Activated CD4-positive, CD25-positive, alpha-beta regulatory T cell treated with anti-CD3 and anti-CD28 coated beads, Interleukin-2, amount 50 U/mL, for 16 hours (primary cell): Measurements from ENCODE around the gene NARS2.

Experiments used
- DNase-seq: peaks from one replicate; pipeline ENCODE4 v3.0.0-alpha.2; 2020; ENCODE audit warnings: low read depth, low spot score

NARS2 gene

DNA sequence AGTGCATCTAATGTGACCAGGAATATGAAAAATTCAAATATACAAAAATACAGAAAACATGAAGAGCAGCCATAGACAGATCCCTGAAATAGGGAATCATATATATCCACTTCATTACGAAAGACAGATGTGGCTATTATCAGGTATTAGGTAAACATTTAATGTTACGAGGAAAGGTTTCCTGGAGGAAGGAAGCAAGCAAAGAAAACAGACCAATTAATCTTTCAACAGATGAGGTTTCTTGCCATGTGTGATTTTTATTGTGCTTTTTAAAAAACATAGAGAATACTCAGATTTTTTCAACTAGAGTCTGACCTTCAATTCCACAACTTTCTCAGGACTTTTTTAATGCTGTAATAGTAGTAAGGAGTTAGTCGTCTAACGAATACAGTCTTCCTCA, 132.7 kb downstream of the NARS2 start:
- no peak for DNase-seq

DNA sequence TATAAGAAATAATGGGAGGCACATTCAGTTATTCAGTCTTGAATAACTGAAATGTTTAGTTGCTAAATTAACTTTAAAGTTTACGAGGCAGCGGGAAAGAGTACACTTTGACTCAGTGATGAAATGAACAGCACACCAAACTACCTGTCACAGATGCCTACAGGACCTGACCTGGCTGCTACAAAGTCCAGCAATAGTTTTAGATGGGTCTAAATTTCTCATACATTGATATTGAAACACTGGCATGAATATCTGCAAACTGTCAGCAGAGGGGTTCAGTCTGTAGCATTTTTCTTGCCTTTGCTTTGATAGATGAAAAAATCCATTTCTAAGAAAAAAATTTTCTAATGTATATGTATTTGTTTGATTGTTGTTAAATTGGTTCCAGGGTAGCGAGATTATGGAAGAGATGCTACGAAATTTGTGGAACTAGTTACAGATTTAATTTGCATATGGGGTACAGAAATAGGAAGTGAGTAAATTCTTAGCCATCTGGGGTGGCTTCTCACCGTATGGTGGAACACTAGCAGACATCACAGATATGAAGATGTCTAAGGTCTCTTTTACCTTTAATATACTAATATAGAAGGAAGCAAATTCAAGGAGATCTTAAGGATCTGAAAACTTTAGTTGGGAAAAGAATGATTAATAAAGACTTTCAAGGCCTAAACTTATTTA, 136.2 kb downstream of the NARS2 start:
- DNase-seq, result no peak

DNA sequence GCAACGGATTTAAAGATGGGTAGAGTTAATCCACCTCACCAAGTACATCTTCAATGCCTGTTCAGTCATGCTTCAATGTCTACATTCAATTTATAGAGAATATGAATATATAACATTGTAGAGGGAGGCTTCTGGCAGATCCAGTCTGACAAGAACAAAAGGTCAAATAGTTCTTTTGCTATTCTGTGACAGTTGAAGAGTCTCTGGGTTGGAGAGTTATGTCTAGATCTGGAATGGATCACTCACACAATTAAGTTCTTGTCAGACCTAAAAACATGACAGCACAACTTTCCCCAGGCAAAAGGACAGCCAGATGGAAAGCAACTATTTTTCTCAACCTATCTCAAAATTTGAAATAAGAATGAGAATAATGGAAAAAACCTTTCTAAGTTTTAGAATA, 141.7 kb downstream of the NARS2 start:
- DNase-seq, result no peak

DNA sequence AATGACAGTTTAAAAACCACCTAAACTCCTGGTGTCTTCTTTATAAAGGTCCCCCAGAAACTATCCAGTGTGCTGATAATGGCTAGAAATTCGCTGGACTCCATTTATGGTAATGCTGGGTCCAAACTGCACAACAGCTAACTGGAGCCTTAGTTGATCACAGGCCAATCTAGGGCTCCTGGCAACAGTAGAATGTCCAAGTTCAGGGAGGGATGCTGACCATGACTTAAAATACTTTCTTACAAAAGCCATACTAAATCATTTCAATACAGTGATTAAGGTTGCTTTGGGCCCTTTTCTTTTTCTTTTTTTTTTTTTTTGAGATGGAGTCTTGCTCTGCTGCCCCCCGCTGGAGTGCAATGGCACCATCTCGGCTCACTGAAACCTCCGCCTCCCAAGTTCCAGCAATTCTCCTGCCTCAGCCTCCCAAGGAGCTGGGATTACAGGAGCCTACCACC, 142.6 kb downstream of the NARS2 start:
- no peak for DNase-seq

DNA sequence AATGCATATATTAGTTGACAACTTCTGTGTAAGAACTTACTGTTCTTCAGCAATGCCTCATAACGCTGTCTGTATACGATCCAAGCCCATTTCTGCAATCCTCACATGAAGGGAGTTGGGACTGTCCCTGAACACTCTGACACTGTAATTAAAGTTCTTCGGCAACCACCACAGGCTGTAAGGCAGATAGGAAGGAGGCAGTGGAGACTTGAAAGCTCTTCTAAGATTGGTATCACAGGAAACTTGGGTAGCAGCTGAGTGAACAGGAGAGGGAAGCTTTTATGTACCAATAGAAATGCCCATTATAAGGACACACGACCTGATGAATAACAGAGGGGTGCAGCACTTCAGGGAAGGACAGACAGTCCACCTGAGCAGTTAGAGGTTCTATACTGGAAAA, 145.0 kb downstream of the NARS2 start:
- DNase-seq, result no peak

DNA sequence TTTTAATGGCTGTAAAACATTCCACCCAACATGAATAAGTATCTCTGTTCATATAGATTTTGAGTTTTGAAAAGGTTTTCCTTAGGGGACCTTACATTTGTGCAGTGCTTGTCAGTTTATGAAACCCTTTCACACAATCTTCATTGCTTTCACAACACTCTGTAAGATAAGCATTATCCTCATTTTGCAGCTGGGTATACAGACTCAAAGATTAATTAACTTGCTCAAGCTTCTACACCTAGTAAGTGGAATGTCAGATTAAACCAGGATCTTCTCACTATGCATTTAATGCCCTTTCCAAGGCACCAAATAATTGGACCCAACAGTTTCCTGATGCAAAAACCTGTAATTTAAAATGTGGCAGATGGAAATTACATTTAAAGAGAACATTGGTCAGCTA, 145.5 kb downstream of the NARS2 start:
- DNase-seq, result no peak

DNA sequence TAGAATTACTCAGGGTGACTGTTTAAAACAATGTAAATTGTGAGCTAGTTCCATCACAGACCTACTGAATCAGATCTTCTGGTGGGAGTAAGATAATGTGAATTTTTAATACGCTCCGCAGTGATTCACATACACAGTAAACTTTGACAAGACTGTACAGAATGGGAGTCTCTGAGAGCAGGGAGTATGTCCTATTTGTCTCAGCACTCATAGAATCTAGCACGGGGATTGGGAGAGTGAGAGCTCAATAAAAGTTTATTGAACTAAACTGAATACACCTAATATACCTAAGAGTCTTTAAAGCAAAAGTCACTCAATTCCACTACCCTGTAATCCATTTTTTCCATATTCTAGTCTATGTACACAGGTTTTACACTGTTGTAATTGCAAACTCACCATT, 145.9 kb downstream of the NARS2 start:
- no peak for DNase-seq

DNA sequence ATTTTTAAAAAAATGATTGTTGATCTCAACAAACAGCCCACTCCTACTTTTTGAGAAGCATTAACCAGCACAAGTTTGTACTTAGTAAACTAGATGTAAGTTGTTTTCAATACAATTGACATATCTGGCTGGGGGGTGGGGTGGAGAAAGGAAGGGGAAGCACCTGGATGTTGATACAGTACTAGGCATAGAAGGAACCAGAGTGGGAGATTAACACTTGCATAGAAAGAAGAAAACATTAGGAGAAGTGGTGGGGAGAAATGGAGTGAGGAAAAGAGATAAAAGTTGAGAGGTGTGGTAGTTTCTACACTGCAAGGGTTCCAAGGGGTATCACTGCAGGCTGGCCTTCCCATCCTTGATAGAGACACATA, 146.4 kb downstream of the NARS2 start:
- DNase-seq, result no peak

DNA sequence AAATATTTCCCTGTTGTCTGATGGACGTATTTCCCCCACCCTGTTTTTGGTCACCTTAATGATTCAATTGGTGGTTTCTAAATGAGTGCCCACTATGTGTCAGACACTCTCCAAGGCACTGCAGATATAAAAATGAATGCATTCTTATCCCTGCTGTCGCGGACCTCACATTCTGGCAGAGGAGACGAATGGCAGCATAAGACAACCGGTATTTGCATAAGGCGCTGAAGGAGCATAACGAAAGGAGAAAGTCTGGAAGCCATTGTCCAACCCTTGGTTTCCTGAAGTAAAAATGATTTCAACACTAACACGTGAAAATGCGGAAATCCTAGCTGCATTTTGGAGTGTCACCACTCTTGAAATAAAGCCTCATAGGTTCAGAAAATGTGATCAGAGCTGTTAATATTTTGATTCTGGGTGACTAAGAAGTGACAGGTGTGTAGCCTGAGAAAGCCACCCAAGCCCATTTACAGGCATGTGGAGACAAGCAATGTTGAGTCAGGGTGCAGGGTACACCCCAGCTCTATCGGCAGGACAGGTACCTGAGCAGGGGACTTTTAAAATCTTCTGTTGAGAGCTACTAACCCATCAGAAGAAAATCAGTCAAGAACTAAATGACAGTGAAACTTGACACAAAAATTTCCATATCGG, 146.9 kb downstream of the NARS2 start:
- DNase-seq, result no peak

DNA sequence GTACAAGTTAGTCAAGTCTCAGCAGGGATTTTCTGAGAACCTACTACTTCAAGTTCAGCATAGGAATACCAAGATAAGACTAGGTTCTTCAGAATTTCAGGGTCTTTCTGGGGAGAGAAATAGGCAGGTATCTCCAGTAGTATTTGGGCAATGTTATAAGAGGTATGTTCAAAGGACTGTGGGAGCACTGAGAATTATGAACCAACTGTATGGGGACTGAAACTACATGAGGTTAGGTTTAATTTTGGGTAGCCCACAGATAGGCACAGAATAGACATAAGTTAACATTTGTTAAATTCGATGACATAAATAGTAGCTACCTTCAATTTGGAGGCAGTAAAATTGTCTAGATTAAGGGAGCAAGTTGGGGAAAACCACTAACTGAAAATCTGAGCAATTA, 147.8 kb downstream of the NARS2 start:
- no peak for DNase-seq

DNA sequence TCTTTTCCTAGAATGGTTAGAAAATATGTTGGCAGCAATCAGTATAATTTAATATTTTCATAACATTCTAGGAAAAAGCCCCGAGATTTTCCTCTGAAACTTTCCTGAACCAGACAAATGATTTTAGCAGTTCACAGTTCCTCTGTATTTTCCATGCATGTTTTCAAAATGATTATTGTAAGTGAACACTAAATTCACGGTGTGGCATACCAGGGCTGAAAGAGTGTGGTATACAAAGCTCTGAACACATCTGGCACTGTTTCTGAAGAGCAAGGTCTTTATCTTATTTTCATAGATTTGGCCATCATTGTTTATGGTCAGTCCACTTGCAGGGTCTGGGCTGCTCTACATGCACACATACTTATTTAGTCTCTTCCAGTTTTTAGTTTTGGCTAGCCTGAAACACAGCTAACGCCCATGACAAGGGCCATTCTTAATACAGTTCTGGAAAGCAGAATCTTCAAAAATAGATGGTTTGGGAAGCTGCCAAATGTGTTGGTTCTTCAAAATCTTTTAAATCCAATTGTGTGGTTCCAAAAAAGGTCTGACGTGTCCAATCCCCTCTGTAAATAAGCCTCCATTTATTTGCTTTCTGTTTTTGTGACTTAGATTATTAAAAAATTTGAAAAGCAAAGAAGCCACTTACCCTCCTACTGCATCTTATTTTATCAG, 149.1 kb downstream of the NARS2 start:
- no peak for DNase-seq

DNA sequence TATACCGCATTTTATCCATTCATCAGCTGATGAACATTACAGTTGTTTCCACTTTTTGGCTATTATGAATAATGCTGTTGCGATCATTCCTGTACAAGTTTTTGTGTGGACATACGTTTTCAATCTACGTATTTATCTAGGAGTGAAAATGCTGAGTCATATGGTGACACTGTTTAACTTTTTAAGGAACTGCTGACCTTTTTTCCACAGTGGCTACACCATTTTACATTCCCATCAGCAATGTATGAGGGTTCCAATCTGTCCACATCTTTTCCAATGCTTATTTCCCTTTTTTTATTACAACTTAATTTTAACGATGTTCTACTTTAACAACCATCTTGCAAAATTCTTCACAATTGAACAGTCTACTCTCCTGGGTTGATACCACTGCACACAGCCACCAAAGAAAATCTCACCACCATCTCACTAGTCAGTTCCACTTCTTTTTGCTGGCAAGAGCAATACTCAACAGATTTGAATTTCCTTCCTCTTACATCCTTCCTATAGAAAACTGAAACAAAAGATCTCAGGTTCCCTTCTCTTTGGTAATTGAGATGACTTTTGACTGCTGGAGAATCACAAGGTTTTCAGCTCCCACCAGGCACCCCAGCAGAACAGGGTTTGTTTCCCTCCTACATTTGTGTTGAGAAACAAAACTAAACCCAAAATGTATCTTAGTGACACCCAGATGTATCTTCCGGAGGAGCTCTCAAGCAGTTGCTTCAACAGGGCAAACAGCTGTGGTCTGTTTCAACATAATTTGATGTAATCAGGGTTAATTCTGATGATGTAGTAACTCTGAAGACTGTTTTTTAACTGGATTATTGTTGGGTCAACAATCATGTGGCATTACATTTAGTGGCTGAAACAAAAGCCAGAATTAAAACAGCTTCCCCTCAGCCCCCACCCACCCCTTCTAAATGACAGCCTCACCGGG, 150.1 kb downstream of the NARS2 start:
- DNase-seq, result no peak

DNA sequence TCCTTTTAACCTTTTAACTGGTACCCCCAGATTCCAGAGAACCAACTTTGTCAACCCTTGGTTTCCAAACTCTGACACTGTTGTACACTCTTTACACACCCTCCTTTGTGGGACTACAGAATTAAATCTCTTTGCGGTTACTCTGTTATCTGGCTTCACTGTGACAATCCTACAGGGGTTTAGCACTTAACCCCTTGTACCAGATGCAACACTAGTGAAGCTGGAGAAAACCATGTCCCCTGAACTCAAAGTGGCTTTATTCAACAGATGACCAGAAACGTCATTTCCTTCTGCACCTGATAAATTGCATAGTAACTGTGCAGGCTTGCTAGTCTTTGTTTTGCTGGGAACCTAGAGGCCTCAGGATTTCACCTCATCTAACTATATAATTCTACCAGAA, 151.4 kb downstream of the NARS2 start:
- no peak for DNase-seq

DNA sequence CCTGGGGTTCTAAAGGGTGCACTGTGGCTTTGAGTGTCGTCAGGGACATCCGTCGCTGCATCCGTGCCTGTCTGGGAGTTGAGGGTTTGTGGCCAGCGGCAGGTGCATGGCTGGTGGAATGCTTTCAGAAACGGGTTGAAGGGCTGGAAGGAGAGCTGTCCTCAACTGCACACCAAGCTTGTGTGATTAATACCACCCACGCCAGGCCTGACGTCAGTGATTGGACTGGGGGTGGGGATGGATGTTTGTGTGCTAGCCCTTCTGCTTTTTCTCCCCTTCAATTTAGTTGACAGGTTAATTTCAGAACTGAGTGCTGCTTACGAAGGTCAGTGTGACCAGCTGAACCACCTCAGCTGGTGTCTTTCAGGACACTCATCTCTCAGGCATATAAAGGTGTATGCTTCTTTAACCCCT, 153.9 kb downstream of the NARS2 start:
- no peak for DNase-seq

DNA sequence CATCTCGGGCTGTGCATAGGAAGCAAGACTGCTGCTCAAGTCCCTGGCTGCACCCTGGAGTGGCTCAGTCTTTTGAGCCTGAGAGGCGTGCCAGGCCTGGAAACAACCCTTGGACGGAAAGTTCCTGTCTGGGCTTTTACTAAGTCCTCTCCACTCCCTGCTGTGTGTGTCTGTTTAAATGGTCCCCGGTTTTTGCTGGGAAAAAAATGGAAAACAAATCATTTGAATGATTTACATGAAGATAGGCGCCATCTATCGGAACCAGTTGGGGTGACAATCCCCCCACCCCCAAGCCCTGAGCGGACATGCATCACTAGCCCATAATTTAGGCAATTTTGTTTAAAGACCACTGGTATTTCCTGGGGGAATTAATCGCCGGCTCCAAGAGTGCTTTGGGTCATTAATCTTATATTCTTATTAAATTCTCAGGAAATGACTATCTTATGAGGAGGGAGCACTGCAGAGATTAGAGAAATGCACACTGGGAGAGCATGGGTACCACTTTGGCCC, 154.4 kb downstream of the NARS2 start:
- no peak for DNase-seq

DNA sequence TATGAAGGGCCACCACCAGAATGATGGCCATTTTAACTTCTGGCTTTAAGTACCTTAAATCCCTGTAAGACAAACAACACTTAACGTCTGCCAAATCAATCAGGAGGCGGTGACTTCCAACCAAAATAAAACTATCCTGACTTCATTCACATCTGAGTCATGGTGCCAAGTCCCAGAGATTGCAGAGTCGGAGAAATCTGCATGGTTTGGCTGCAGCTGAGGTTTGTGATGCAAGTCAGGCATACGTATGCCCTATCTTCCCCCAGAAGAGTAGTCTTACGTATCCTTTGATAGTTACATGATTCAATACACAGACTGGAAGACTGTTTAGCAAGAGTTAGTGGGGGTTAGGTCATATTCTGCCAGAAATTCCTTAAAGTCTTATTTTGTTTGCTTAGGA, 155.3 kb downstream of the NARS2 start:
- no peak for DNase-seq

DNA sequence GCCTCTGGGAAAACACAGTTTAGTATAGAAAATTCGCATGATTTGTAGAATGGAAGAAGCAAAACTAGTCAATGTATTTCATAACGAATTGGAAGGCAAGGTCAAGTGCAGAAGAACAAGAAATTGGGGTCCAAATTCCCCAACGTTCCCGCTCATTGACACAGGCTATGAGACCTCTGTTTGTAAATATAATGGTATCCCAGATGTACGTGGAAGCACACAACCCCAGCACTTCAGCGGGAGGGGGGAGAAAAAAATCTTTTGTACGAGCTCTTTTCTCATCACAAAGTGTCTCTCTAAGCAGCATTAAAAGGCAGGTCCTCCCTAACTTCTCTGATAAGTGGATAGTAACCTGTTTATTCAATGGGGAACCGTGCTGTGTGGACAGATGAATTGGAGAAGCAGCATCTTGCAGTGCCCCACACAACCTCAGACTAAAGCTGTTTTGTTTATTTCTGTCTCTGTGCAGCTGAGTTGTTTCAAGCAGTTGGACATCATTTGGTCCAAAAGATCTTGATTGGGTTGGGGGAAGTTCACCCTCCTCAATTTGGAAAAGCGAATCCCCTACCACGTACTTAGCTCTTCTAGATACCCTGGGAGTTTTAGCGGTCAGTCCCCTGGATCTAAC, 156.0 kb downstream of the NARS2 start:
- no peak for DNase-seq

DNA sequence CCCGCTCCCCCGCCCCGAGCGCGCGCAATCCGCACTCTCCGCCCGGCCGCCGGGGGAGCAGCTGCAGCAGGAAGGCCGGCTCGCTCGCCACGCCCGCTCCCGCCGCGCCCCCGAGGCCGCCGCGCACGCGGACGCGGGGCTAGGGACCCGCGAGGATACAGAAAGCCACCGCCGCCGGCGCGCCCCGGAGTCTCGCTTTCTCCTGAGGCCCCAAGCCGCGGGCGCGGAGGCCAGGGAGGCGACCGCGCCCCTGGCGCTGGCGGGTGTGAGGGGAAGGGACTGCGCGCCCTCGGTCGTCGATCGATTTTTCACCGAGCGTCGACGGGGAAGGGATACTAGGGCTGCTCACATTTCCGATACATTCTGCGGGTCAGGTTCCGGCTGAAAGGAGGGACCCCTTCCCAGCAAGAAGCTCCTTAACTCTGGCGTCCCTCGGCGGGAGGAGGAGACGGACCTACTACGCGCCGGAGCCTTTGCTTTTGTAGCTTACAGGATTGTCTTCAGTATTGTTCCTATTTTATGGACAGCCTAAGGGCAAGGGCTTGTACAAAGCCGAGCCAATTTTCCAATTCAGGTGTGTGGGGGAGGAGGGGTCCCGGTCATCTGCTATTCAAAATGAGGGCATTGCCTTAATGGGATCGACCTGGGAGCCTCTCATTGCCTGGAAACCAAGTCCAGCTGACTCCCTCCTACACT, 156.6 kb downstream of the NARS2 start:
- DNase-seq, result peak; percentile 48

DNA sequence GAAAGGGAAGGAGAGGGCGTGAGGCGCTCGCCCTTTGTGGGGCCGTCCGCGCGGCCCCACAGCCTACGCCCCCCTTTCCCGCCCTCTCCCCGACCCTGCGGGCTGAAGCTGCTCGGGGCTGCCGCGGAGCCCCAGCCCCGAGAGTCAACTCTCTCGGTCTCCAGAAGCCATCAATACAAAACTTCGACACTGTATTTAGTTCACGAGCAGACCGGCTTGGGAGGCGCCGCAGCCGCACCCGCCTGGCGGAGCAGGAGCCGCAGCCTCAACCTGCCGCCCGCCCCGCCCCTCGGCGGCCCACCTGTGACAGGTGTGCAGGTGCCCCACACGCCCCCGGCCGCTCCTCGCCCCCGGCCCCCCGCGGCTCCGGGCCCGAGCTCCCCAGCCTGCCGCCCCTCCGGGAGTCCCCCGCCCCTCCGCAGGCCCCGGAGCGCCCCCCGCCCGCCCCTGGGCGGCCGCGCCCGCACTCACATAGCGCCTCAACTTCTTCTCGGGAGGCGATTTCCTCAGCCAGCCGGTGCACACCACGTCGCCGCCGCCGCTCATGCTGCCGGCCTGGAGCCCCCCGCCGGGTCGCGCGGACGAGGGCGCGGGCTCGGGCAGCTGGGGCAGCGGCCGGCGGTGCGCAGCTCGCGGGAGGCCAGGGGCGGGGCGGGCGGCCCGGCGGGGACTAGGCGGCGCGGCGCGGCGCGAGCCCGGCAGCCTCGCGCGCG, 157.3 kb downstream of the NARS2 start, which contains the start of gene GAB2:
Gene GAB2 (minus strand): TSS at position 646 of the 713 bp plus-strand sequence. CDS start 100 bp downstream, at position 546.
- DNase-seq, result no peak
